HG03469 (cell line): ENCODE measurements around the gene IQGAP3.

Source experiments
- ATAC-seq: cut with Tn5 transposase; IDR thresholded peaks from one replicate; pipeline ENCODE4 v1.9.1; 2021; ENCODE audit warnings: mild to moderate bottlenecking, moderate library complexity, moderate number of reproducible peaks; ENCODE audit not compliant: unreplicated experiment

The IQGAP3 gene

DNA sequence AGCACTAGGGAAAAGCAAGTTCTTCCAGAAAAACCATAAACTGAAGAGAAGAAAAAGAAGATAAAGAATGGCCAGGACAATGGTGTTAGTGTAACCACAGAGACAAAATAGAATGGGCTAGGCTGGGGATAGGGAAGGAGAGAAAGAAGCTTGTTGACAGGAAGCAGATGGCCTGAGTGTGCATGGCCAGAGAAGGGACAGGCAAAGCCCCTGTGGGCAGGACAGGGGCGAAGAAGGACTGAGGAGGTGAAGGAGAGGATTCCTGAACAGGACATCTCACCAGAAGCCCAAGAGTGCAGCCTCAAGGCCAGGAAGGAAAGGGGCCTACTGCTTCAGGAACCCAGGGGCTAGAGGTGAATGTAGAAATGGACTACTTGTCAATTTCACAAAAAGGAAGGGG, 29.3 kb downstream of the IQGAP3 start:
- no peak for ATAC-seq

DNA sequence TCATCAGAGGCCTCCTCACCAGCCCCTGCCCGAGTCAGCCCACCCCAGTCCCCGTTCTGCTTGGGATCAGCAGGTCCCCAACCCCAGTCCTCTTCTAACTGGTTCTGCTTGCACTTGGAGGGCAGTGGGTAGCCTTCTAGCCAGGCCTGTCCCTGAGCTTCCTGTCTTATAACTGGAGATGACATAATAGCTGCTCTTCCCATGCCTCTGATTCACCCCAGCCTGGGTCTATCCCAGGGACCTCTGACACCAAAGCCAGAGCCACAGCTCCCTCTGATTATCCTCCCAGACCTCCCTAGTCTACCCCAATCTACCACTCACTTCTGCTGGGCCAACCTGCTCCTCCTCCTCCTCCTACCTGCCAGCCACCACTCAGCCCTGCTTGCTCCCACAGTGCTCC, 31.4 kb downstream of the IQGAP3 start:
- ATAC-seq = no peak

DNA sequence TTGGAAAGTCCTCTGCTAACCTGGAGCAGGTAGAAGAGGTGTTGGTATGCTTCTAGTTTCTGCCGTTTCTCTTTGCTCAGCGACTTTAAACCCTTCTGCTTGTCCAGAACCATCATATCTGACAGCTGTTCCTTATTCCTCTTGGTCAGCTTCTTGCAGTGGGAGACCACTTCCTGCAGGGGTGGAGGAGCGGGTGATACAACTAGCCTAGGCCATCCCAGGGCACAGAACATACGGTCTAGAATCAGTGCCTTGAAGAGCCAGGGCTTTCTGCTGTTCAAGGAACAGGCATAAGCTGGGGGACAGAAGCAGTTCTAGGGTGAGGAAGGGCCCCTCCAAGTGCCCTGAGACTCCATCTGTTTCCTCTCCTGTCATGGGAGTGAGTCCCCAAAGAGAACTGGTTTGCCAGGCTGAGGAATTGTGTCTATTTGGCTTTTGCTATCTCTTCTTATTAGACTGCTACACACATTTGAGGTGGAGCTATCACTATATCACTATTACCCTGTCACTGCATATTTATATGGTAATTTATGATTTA, 32.5 kb downstream of the IQGAP3 start:
- ATAC-seq = no peak

DNA sequence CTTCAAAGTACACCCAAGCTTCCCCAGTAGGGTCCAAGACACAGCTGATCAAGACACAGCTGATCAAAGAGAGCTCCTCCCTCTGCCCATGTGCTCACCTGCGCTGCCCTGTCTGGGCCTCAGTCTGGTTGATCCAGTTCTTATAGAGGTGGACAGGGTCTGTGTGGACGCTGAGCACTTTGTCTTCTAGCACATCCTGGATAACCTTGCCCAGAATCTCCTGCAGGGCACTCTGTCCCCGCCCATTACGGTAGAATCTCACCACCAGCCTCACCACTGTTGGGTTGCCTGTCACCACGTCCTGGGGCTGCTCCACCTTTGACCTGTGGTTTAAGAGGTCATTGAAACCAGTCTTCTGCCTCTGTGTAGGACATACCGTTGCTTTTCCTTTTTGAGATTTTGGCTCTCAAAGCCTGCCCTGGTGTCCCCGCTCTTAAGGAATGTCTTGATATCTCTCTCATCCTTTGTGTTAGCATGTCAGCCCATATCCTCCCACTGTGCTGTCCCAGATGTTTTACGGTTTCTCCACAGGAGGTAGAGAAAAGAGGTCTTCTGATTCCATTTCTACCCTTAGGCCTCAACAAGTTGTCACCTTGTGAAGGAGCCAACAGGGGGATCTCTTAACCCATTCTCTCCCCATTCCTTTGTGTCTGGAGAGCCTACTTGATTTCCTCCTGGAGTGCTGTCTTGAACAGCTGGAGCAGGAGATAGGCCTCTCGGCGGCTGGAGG, 33.5 kb downstream of the IQGAP3 start:
- no peak for ATAC-seq

DNA sequence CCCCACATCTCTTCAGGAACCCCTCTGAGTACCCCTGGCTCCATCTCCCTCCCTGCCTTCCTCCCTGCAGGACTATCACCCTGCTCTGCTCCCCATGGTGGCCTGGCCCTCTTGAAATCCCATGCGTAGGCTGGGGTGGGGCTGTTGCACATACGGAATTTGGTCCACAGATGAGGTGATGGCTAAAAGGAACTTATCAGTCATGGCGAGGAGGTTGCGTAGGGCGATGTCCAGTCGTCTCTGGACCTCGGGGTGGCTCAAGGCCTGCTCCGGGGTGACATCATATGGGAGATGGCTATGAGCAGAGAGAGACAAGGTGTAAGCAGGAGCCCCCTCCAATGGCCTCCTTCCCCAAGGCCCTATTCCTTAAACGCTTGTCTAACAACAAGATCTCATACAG, 35.3 kb downstream of the IQGAP3 start:
- no peak for ATAC-seq

DNA sequence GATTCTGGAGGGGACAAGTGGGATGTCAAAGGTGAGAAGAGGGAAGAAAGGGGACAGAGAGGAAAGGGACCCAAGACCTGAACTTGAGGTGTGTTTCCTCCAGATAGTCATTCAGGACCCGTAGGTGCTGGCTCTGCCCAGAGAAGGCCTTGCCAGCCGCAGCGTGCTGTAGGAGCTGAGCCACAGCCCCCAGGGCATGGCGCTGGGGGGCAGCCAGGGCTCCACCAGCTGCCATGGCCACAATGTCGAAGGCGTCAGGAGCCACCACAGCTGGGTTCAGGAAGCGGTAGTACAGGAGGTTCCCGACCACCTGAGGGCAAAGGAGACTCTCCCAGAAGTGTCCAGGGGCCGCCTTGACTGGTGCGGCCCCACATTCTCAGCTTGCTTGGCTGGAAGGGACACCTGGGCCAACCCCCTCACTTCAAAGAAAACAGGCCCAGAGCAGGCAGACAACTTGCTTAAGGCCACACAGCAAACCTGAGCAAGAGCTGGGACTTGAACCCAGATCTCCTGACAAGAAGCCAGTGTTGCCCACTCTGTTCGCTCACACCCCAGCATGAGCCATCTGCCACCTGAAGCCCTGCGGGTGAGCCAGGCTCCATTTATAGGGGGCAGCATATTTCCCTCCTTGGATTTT, 37.8 kb downstream of the IQGAP3 start:
- ATAC-seq = no peak

DNA sequence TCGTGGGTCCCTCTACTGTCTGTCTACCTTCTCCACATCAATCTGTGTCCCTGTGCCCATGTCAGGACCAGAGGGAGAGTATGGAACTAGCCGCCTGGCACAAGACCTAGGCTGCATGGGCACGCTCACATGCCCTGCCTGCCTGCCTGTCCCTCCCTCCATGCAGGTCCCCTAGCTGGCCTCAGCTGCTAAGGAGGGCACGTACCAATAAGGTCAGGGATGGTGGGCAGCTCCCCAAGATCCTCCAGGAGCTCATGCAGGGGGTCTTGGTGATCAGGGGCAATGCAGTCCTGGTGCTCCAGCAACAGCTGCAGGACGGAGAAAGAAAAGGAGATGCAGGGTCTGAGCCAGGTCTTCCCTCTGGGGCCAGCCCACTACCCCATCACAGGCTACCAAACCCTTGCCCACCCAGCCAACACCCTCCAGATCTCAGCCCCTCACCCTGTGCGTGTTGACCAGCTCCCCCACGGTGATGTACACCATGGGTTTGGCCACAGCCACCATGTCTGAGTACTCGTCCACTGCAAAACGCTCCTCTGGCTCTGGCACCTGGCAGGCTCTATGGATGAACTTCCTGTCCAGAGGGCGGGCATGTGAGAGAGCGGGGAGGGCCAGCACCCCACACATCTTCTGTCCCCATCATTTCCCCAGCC, 38.7 kb downstream of the IQGAP3 start:
- ATAC-seq = no peak

- ATAC-seq = no peak
These were observed 40.0 kb downstream of the IQGAP3 start for GRCh38 chr1:156532374-156532773.

- no peak for ATAC-seq
These were observed 42.4 kb downstream of the IQGAP3 start for GRCh38 chr1:156530006-156530405.

GRCh38 chr1:156528875-156529425, 43.4 kb downstream of the IQGAP3 start:
- ATAC-seq = no peak

DNA sequence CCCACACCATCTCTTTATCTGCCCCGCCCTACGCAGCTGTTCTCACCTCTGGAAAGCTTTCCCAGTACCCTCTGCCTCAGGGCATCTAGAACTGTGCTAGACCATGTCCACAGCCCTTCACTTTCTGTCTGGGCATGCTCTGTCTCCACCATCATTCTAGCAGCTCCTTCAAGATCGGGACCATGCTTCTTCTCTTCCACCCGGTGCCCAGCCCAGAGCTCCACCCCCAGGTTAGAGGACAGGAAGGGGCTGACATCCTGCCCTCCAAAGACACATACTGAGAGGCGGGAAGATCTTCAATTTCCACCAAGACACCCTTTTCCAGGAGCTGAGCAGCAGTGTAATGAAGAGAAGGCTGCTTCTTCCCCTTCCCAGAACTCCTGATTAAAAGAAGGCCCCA, 44.1 kb downstream of the IQGAP3 start:
- ATAC-seq = no peak

- ATAC-seq = no peak
These were observed 44.8 kb downstream of the IQGAP3 start for GRCh38 chr1:156527584-156527983.

DNA sequence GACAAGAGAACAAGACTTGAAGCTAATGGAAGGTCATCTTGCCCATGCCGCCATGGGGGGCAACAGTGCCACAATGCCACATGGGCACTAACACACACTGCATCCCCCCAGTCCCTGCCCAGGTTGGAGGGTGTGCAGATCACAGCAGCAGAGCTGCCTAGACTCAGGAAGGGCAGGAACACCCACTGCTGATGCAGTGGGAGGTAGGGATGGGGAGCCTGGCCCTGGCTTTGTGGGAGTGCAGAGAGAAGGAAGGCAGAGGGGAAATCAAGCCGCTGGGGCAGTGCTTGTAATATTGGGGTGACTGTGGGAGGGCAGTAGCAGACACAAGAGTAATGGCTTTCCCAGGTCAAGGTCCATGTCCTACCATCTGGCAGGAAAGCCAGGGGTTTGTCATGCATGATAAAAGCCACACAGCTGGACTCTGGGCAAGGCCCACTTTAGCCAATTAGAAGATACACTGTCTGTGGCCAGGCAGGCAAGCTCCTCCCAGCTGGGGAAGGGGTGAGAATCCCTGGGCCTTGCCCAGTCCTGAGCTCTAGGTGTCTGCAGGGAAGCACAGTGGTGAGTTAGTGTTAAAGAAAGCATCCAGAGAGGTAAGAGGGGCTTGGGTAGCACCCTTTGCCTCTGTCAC, 46.4 kb downstream of the IQGAP3 start:
- no peak for ATAC-seq

GRCh38 chr1:156525071-156525501, 47.3 kb downstream of the IQGAP3 start:
- no peak for ATAC-seq

- ATAC-seq = no peak
These were observed 47.9 kb downstream of the IQGAP3 start for GRCh38 chr1:156524481-156524869.

DNA sequence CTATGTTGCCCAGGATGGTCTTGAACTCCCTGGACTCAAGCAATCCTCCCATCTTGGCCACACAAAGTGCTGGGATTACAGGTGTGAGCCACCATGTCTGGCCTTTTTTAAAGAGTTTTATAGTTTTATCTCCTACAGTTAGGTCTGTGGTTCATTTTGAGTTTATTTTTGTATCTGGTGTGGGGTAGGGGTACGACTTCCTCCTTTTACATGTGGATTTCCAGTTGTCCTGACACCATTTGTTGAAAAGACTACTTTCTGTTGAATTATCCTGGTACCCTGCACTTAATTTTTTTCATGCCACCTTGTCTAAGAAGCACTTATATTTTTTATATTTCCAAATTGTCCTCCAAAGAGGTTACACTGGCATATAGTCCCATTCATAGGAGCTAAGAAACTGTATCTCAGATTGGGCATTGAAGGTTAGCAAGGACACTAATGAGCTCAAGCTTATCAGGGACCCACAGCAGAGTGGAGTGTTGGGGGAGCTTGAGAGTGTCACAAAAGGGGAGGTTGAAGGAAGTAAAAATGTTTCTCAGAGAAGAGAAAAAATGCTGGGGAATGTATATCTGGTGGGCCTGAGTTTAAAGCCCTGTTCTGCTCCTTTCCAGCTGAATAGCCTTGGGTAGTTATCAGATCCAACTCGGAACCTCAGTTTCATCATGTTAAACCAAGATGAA, 48.4 kb downstream of the IQGAP3 start:
- ATAC-seq = no peak

DNA sequence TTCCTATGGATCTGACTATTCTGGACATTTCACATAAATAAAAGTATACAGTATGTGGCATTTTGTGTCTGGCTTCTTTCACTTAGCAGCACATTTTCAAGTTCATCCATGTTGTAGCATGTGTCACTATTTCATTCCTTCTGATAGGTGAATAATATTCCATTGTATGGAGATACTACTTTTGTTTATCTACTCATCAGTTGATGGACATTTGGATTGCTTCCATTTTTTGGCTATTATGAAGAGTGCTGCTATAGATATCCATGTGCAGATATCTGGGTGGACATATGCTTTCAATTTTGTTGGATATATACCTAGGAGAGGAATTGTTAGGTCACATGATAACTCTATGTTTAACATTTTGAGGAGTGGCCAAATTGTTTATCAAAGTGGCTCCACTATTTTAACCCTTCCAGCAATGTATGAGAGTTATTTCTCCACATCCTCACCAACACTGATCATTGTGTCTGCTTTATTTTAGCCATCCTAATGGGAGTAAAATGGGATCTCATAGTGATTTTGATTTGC, 49.9 kb downstream of the IQGAP3 start:
- no peak for ATAC-seq

GRCh38 chr1:156517748-156518147, 54.6 kb downstream of the IQGAP3 start:
- no peak for ATAC-seq

GRCh38 chr1:156516821-156517220, 55.5 kb downstream of the IQGAP3 start:
- ATAC-seq = no peak

GRCh38 chr1:156515956-156516355, 56.4 kb downstream of the IQGAP3 start:
- no peak for ATAC-seq
